GM12873 (cell line): ENCODE measurements around the gene TRMT10B.

Experiments used
- TF ChIP-seq, protein P1 (sequence below): IDR thresholded peaks from 2 replicates; pipeline ENCODE4 v1.5.1; 2012; ENCODE audit warnings: low read depth, mild to moderate bottlenecking, moderate library complexity, low read length, control low read depth; ENCODE audit not compliant: insufficient read depth; ENCODE audit errors: missing control alignments

Gene TRMT10B

GRCh38 chr9:37811906-37812476 lies 58.4 kb downstream of the TRMT10B start:
- TF ChIP-seq, protein P1, sequence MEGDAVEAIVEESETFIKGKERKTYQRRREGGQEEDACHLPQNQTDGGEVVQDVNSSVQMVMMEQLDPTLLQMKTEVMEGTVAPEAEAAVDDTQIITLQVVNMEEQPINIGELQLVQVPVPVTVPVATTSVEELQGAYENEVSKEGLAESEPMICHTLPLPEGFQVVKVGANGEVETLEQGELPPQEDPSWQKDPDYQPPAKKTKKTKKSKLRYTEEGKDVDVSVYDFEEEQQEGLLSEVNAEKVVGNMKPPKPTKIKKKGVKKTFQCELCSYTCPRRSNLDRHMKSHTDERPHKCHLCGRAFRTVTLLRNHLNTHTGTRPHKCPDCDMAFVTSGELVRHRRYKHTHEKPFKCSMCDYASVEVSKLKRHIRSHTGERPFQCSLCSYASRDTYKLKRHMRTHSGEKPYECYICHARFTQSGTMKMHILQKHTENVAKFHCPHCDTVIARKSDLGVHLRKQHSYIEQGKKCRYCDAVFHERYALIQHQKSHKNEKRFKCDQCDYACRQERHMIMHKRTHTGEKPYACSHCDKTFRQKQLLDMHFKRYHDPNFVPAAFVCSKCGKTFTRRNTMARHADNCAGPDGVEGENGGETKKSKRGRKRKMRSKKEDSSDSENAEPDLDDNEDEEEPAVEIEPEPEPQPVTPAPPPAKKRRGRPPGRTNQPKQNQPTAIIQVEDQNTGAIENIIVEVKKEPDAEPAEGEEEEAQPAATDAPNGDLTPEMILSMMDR = no peak

GRCh38 chr9:37812773-37813379 lies 59.3 kb downstream of the TRMT10B start:
- TF ChIP-seq, protein P1 = no peak

GRCh38 chr9:37818849-37819248 lies 65.2 kb downstream of the TRMT10B start:
- TF ChIP-seq, protein P1 = no peak

DNA sequence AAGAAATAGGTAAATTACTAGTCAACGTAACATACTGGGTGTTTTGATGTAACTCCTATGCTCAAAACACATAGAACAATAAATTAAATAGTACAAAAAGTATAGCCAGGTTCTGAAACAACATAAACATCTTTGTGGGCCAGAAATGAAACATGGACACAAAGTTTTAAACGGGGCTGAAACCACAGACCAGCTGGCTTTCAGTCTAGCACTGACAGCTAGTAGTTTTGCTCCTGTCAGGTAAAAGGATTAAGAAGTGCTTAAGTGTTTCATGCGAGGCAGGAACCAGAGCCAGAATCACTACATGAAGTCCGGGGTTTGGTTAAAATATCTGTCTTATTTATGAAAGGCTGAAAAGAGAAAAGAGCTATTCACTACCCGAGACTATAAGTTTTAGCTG lies 66.5 kb downstream of the TRMT10B start:
- TF ChIP-seq, protein P1 = no peak

GRCh38 chr9:37827483-37828165 lies 74.0 kb downstream of the TRMT10B start:
- TF ChIP-seq, protein P1 = no peak
